HG02763 (cell line): ENCODE measurements around the gene SPNS2.
"Not testable (repeated sequence)": the region's sequence is repeated elsewhere in the genome, so short reads cannot be mapped to it uniquely, and the experiment has no call there.

Source experiments
- ATAC-seq: cut with Tn5 transposase; IDR thresholded peaks from one replicate; pipeline ENCODE4 v1.9.1; 2021; ENCODE audit warnings: mild to moderate bottlenecking, moderate library complexity; ENCODE audit not compliant: unreplicated experiment

SPNS2 gene

DNA sequence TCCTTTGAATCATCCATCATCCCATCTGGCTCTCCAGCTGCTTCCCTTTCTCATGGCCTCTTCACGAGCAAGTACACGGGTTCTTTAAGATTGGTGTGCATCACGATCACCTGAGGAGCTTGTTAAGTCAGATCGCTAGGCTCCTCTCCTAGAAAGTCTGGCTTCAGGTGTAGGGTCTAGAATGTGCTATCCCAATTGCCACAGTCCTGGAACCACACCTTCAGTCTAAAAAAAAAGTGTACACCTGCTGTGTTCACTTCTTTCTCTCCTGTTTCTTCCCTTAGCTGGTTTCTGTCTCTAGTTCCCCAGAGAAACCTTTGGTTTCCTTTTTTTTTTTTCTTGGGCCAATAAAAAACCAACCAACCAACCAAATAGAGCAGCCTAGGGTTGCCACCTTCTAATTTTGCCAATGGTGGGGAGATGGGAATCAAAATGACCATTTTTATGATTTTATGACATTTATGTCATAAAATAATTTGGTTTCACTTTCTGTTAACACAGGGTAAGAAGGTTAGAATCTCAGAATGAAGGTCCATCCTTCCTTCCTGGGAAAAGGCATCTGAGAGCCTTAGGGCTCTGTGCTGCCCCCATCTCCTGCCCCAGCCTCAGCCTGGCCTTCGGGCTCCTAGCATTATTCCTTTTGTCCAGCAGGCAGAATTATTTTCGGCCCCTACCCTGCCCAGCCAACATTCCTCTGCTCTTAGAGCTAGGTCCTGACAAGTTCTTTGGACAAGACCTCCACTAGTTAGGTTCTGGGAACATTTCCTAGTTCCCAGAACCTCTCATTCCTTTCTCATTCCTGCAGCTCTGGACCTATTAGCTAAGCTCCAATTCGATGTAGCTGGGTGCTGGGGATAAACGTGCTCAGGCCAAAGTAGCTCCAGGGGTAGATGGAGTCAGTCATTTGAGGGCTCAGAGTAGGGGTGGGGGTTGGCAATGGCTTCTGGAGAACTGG lies 63.6 kb downstream of the SPNS2 start:
- no peak for ATAC-seq

GRCh38 chr17:4565209-4566141 lies 66.8 kb downstream of the SPNS2 start:
- no peak for ATAC-seq

DNA sequence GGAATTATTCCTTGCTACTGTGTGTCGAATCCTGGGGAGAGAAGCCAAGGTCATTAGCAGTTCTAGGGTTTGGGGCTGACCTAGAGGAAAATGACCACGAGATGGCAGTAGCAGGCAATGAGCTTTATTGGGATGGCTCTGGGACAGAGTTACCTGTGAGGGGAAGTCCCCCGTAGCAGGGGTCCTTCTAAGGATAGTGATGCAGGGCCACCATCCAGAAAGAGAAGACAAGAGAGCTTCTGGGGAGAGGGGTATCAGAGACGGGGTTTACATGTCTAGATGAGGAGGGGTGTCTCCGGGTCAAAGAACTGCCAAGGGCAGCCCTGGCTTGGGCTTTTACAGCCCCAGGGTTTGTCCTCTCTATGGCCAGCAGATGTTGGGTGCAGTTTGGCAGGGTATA lies 68.1 kb downstream of the SPNS2 start:
- ATAC-seq: no peak

GRCh38 chr17:4569591-4569990 lies 70.9 kb downstream of the SPNS2 start:
- no peak for ATAC-seq

DNA sequence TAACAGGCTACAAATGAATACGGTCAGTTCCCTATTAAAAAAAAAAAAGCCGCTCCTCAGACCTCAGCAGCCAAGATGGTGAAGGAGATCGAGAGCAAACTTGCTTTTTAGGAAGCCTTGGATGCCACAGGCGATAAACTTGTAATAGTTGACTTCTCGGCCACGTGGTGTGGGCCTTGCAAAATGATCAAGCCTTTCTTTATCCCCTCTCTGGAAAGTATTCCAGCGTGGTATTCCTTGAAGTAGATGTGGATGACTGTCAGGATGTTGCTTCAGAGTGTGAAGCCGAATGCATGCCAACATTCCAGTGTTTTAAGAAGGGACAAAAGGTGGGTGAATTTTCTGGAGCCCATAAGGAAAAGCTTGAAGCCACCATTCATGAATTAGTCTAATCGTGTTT lies 73.5 kb downstream of the SPNS2 start:
- ATAC-seq: no peak

DNA sequence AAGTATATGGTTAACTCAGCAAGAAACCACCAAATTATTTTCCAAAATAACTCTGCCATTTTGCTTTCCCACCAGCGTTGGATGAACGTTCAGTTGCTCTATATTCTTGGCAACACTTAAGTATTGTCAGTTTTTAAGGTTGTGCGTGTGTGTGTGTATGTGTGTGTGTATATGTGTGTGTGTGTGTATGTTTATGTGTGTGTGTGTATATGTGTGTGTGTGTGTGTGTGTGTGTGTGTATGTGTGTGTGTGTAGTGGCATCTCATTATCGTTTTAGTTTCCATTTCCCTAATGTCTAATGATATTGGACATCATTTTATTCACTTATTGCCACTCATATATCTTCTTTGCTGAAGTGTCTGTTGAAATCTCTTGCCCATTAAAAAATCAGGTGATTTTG lies 74.4 kb downstream of the SPNS2 start:
- no peak for ATAC-seq

DNA sequence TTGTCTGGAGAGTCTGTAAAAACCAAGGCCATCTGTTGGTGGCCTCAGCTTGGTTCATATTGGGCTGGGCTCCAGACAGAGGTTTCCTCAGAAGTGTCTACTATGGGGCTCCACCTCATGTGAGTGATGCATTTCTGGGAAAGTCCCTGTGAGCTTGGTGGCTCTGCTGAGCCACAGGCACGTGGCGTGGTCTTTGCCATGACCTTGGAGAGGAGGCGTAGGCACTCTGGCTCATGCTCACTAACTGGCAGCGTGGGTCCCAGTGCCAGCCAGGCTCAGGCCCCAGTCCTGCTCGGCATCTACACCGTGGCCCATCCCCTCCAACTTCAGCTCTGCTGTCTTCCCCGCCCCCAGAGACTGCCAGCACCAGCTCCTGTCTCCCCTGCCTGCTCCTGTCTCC lies 75.0 kb downstream of the SPNS2 start:
- ATAC-seq: no peak

DNA sequence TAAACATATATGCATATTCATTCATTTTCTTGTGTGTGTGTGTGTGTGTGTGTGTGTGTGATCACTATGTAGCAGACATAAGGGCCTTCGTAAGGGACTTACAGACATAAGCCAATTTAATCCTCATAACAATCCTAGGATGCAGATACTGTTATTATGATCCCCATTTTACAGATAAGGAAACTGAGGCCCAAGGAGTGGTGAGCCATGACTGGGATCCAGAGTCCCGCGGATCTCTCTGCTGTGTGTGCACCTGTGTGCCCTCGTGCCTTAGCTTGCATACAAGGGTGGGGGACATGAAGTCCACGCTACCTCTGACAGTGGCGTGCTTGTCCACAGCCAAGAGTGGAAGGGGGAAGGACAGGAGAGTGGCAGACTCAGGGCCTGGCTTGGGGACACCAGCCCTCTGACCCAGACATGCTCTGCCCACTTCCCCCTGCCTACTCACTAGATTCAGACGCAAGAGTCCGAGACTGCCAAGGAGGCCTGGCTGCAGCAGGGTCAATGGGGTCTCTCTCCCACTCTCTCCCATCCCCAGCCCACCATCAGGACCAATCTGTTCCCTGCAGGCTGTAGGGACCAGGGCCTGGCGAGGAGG lies 75.9 kb downstream of the SPNS2 start:
- ATAC-seq: no peak

DNA sequence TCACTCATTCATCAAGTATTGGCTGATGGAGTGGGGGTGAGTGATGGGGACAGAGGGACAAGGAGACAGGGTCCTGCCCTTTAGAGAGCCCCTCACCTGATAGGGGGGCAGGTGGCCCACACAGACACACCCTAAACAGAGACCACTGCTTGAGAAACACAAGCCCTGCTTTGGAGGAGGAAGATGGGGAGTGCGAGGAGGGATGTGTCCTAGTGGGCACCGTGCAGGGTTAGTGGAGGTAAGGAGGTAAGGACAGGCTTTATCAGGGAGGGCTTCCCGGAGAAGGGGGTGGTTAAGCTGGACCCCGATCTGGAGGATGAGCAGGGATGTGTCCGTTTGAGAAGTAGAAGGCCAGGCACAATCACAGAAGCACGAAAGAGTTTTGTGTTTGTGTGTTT lies 77.5 kb downstream of the SPNS2 start:
- ATAC-seq: no peak

GRCh38 chr17:4576729-4577322 lies 78.1 kb downstream of the SPNS2 start:
- no peak for ATAC-seq

DNA sequence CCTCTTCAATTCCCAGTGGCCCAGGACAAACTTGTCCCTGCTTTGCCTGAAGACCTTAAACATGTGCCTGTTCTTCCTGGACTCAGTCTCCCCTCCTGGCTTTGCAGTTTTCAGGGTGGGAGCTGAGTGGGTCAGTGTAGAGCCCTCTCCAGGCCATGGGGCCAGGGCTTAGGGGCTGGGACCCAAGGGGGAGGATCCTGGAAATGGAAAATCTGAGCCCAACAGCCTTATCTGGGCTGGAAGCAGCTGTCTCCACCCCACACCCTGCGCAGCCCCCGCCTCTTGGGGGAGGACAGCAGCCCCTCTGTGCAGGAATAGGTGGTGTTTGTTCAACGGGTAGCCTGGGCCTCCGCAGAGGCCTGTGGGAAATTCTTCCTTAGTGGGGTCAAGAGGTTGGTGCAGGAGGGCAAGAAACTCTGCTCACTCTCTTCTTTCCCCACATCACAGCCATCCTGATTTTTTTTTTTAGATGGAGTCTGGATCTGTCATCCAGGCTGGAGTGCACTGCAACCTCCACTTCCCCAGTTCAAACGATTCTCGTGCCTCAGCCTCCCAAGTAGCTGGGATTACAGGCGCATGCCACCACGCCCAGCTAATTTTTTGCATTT lies 78.8 kb downstream of the SPNS2 start:
- no peak for ATAC-seq

DNA sequence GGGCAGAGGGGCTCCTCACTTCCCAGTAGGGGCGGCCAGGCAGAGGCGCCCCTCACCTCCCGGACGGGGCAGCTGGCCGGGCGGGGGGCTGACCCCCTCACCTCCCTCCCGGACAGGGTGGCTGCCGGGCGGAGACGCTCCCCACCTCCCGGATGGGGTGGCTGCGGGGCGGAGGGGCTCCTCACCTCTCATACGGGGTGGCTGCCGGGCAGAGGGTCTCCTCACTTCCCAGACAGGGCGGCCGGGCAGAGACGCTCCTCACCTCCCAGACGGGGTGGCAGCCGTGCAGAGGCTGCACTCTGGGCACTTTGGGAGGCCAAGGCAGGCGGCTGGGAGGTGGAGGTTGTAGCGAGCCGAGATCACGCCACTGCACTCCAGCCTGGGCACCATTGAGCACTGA lies 79.7 kb downstream of the SPNS2 start:
- ATAC-seq: not testable (repeated sequence)

GRCh38 chr17:4579678-4580077 lies 81.0 kb downstream of the SPNS2 start:
- no peak for ATAC-seq

GRCh38 chr17:4580291-4580690 lies 81.6 kb downstream of the SPNS2 start:
- ATAC-seq: no peak

- ATAC-seq: no peak
These were observed 83.4 kb downstream of the SPNS2 start for GRCh38 chr17:4582101-4582501.

- no peak for ATAC-seq
These were observed 84.0 kb downstream of the SPNS2 start for GRCh38 chr17:4582691-4583090.

DNA sequence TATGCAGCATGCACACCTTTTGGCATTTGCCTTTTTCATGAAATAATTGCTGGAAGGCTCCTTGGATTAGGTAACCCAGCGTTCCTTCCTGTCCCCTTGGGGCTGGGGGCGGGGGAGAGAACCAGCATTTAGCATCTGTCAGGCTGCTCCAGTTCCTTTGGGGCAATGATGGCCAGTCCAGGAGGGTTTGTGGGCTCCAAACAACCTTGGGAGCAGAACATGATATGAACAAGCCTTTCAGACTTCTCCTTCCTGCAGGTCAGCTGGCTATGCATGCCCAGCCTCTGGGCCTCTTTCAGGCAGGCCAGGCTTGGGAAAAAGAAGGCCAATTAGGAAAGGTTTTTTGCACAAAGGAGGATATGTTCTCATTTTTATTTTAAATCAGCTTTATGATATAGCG lies 84.5 kb downstream of the SPNS2 start:
- no peak for ATAC-seq

DNA sequence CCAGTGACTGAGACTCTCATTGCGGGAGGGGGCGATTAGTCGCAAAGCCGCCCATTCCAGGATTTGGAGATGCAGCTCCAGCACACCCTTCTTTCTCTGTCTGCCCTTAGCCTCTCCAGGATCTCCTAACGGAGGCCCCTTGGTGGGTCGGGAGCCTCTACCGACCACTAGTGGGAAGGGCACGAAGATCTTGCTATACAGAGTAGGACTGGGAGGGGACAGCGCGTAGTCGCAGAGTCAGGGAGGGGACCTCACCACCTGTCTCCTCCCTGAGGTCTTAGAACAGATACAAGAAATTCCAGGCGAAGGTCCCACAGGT lies 85.1 kb downstream of the SPNS2 start:
- no peak for ATAC-seq

DNA sequence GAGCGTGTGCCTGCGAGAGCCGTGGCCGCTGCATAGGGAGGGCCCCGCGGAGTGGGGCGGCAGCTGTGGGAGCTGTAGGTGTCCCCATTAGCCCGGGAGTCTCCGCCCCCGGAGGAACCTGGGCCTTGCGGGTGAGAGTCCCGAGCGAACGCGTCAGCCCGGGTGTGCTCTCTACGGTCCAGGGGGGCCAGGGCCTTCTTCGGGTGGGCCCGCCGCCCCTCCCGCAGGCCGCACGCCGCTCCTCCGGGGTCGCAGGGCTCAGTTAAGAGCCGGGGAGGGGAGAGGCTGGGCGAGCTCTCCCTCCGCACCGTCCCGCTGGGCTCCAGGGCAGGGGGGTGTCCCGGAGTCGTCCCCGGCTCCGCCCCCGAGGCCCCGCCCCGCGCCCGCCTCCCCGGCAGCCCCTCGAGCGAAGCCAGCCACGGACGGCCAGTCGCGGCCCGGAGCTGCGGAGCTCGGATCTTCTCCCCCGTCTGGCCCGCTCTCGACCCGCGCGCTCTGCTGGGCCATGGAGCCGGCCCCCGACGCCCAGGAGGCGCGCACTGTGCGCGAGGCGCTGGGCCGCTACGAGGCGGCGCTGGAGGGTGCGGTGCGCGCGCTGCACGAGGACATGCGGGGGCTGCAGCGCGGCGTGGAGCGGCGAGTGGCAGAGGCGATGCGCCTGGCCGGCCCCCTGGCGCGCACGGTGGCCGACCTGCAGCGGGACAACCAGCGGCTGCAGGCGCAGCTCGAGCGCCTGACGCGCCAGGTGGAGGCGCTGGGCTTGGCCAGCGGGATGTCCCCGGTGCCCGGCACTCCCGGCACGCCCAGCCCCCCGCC lies 85.6 kb downstream of the SPNS2 start, which contains the start of gene SMTNL2:
Gene SMTNL2 (plus strand): TSS at position 429 of the 816 bp plus-strand sequence. CDS start 77 bp downstream, at position 506.
- no peak for ATAC-seq
